Measurements from ENCODE around the gene SRR. TPM values are rescaled to one million over a fixed set of nuclear protein-coding genes. Genes with fewer than 3 reads are reported as not detected.

Gene SRR, protein sequence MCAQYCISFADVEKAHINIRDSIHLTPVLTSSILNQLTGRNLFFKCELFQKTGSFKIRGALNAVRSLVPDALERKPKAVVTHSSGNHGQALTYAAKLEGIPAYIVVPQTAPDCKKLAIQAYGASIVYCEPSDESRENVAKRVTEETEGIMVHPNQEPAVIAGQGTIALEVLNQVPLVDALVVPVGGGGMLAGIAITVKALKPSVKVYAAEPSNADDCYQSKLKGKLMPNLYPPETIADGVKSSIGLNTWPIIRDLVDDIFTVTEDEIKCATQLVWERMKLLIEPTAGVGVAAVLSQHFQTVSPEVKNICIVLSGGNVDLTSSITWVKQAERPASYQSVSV
- 21.7 and 24.3 TPM in 2 replicates for total RNA-seq

DNA sequence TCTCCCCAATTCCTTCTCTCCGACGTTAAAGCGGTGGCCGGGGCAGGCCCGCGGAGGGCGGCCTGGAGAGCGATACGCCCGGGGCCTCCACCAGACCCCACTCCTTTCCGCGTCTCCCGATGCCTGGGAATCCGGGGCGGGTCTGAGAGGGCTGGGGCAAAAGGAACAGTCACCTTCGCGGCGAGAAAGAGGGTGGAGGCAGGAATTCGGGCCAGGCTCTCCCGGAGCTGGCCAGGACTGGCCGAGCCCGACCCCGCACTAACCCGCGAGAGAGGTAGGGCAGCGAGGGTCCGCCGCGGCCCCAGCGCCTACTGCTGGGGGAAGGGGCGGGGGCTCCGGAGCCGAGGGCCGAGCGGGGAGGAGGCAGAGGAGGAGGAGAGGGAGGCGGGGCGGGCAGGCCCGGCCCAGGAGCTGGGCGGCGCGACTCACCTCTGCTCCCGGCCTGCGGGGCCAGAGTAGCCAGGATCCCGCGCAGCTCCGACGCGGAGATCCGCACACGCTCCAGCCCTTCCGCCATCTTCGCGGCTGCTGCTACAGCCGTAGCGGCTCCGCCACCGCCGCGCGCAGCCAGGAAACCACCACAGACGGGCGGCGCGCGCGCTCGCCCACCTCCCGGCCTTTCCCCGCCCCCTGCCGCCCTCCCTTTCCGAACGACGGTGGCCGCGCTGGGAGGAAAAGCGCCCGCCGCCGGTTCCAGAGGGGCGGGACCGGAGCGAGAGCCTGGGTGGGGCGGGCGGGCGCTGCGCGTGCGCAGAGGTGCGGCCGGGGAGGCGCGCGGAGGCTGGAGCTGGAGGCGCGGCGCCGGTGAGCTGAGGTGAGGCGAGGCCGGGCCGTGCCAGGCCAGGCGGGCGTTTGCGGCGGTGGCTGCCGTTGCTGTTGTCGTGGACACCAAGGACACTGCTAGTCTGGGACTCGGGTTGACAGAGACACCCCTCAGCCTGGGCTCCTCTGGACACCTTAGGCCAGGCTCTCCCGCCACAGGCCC lies at the start of gene SRR, which contains the start of gene SMG6:
Gene SRR (plus strand): TSS at position 747 of the 985 bp plus-strand sequence. CDS start 11,611 bp downstream, outside the sequence.
Gene SMG6 (minus strand): TSS at position 582 of the 985 bp plus-strand sequence. CDS start 65 bp downstream, at position 517.

DNA sequence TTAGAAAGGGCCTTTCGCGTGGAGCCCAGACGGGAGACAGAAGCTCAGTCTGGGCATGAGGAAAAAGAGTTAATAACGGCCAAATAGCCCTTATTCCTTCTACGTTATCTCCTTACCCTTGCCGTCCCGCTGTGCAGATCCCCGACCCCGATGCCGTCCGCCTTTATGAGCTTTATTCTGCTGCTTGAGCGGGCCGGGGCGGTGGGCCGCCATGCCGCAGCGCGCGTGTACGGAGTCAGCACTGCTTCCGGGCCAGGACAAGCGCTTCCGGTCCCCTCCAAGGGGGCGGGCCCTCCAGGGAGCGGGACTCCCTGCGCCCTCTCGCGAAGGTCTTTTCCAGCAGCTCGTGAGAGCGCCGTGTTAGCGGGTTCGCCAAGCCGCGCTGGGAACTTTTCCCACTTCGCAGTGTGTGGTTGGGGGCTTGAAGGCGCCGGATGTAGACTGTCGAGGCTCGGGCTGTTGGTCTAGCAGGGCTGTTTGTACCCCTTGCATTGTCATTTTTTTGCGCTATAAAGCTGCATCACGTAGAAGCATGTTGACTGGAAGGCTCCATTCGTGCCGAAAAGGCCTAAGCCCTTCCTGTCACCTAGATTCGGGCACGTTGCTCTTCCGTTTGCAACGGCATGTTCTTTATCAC lies 32.6 kb downstream of the SRR start, which contains the start of gene TSR1:
Gene TSR1 (minus strand): TSS at position 243 of the 637 bp plus-strand sequence. CDS start 30 bp downstream, at position 213.

DNA sequence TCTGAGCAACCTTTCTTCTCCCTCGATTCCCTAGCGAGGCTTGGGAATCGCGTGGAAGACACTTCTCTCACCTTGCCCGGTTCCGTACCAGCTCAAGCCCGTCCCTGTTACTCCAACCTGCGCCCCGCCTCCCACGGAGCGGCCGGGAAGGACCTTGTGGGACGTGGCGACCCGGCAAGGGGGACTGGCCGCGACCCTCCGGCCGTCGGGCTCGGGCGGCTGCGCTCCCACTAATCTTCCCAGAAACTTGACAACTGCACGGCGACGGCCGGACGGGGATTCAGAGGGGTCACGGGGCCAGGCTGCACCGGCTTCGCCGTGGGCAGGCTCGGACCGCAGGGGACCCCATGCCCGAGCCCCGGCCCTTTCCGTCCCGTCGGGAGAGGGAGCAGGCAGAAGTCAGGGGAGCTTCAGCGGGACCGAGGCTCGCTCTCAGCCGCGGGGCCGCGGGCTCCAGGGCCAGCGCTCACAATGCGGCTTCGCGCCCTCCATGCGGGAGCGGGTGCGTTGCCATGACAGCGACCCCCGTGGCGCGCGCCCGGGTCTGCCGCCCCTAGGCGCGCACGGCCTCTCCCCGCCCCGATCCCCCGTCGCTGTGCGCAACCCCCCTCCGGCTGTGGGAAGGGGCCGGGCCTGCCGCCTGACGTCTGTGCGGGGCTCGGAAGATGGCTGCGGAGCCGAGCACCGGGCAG lies 33.2 kb downstream of the SRR start, which contains the start of gene SGSM2:
Gene SGSM2 (plus strand): TSS at position 650 of the 692 bp plus-strand sequence. CDS start 188 bp downstream, outside the sequence.

Small RNAs within 50 kb of the gene (small RNA-seq; reads per million reads assigned to genes)
- gene AC006435.3 (ENCODE audit: low replicate concordance) (not detected), gene SNORD91A (ENCODE audit: low replicate concordance) (52.7 reads per million, percentile 98 among the genes with 10 or more reads in this experiment), gene SNORD91B (ENCODE audit: low replicate concordance) (12.3 reads per million, percentile 95 among the genes with 10 or more reads in this experiment)

Other genes with a start within 250 kb of the SRR start
- 9.4 and 148 TPM in 2 replicates for gene HIC1, start 248.8 kb upstream of the SRR start, total RNA-seq
- 36.3 and 43.2 TPM in 2 replicates for gene SMG6, start 165 bp upstream of the SRR start, total RNA-seq
- 47.1 and 66.9 TPM in 2 replicates for gene TSR1, start 32.5 kb downstream of the SRR start, total RNA-seq
- gene SGSM2, start 33.6 kb downstream of the SRR start, total RNA-seq: 24.2 and 38.1 TPM in 2 replicates
- 10.0 and 15.8 TPM in 2 replicates for gene MNT, start 97.1 kb downstream of the SRR start, total RNA-seq
- gene METTL16, start 207.9 kb downstream of the SRR start, total RNA-seq: 6.6 and 18.3 TPM in 2 replicates